GM18873 (cell line): ENCODE results near the gene BCAR3.
A peak's percentile ranks its signal among the peaks of the same experiment; 100 is the strongest.
"Not testable (repeated sequence)": the region's sequence is repeated elsewhere in the genome, so short reads cannot be mapped to it uniquely, and the experiment has no call there.

Source experiments
- ATAC-seq: cut with Tn5 transposase; IDR thresholded peaks from one replicate; pipeline ENCODE4 v1.9.1; 2021; ENCODE audit warnings: mild to moderate bottlenecking, moderate library complexity, moderate number of reproducible peaks; ENCODE audit not compliant: unreplicated experiment, low FRiP score

BCAR3 gene

GRCh38 chr1:93690341-93690740 lies 8.7 kb upstream of the BCAR3 start:
- no peak for ATAC-seq

- no peak for ATAC-seq
These were observed 8.0 kb upstream of the BCAR3 start for GRCh38 chr1:93689521-93690223.

GRCh38 chr1:93687542-93687941 lies 5.9 kb upstream of the BCAR3 start:
- no peak for ATAC-seq

- ATAC-seq = no peak
These were observed 5.0 kb upstream of the BCAR3 start for GRCh38 chr1:93686504-93687250.

GRCh38 chr1:93685918-93686317 lies 4.3 kb upstream of the BCAR3 start:
- no peak for ATAC-seq

GRCh38 chr1:93683234-93683633 lies 1.6 kb upstream of the BCAR3 start:
- no peak for ATAC-seq

- ATAC-seq = no peak
These were observed 364 bp upstream of the BCAR3 start for GRCh38 chr1:93681989-93682412.

GRCh38 chr1:93680420-93681100 lies 1.1 kb downstream of the BCAR3 start:
- peak; percentile 47 for ATAC-seq

- ATAC-seq = no peak
These were observed 1.6 kb downstream of the BCAR3 start for GRCh38 chr1:93680076-93680419.

GRCh38 chr1:93679546-93679945 lies 2.1 kb downstream of the BCAR3 start:
- ATAC-seq = no peak

- ATAC-seq = no peak
These were observed 2.6 kb downstream of the BCAR3 start for GRCh38 chr1:93678946-93679480.

- ATAC-seq = no peak
These were observed 3.1 kb downstream of the BCAR3 start for GRCh38 chr1:93678491-93678890.

GRCh38 chr1:93677729-93678128 lies 3.9 kb downstream of the BCAR3 start:
- ATAC-seq = no peak

- ATAC-seq = no peak
These were observed 5.2 kb downstream of the BCAR3 start for GRCh38 chr1:93676427-93676826.

- ATAC-seq = no peak
These were observed 5.7 kb downstream of the BCAR3 start for GRCh38 chr1:93675931-93676330.

GRCh38 chr1:93675271-93675670 lies 6.4 kb downstream of the BCAR3 start:
- no peak for ATAC-seq

- ATAC-seq = not testable (repeated sequence)
These were observed 7.6 kb downstream of the BCAR3 start for GRCh38 chr1:93674071-93674470.

- no peak for ATAC-seq
These were observed 8.3 kb downstream of the BCAR3 start for GRCh38 chr1:93673163-93673829.

- no peak for ATAC-seq
These were observed 9.0 kb downstream of the BCAR3 start for GRCh38 chr1:93672477-93673162.

GRCh38 chr1:93672069-93672468 lies 9.6 kb downstream of the BCAR3 start:
- no peak for ATAC-seq
